KOPT-K1 (cell line): Measurements from ENCODE around the gene CHST3.

Experiments used
- H3K27ac ChIP-seq: fragments of 200-600 bp; sonication (generic); 2 replicates; pipeline ENCODE4 v1.5.1; 2016; ENCODE audit warnings: antibody characterized with exemption, mild to moderate bottlenecking, low read depth, low read length; ENCODE audit not compliant: poor library complexity, severe bottlenecking
- H3K36me3 ChIP-seq: fragments of 200-600 bp; sonication (generic); 2 replicates; pipeline ENCODE4 v1.5.1; 2017; ENCODE audit warnings: antibody characterized with exemption, mild to moderate bottlenecking, low read length, moderate library complexity; ENCODE audit not compliant: insufficient read depth
- H3K9me3 ChIP-seq: fragments of 200-600 bp; sonication (generic); 2 replicates; pipeline ENCODE4 v1.5.1; 2017; ENCODE audit warnings: antibody characterized with exemption, low read length, mild to moderate bottlenecking; ENCODE audit not compliant: insufficient read depth, poor library complexity, severe bottlenecking

CHST3 gene

GRCh38 chr10:72049472-72049871 lies 85.3 kb downstream of the CHST3 start:
- H3K36me3 ChIP-seq: no peaks in the 10 kb centered on the region
- peaks cover 5% of the 10 kb centered on the region for H3K9me3 ChIP-seq
- no peak overlapping the region for H3K27ac ChIP-seq

GRCh38 chr10:72049969-72050781 lies 86.0 kb downstream of the CHST3 start:
- H3K27ac ChIP-seq: no peak overlapping the region
- H3K36me3 ChIP-seq: no peaks in the 10 kb centered on the region
- peaks cover 5% of the 10 kb centered on the region for H3K9me3 ChIP-seq

- Histone ChIP-seq H3K9me3 (peaks cover 5% of the 10 kb centered on the region), H3K36me3 (no peaks in the 10 kb centered on the region), H3K27ac (no peak overlapping the region)
Observed at GRCh38 chr10:72050873-72051272, 86.7 kb downstream of the CHST3 start.

GRCh38 chr10:72053690-72054089 lies 89.5 kb downstream of the CHST3 start:
- Histone ChIP-seq H3K9me3 (peaks cover 5% of the 10 kb centered on the region), H3K27ac (no peak overlapping the region), H3K36me3 (no peaks in the 10 kb centered on the region)

GRCh38 chr10:72056113-72056512 lies 91.9 kb downstream of the CHST3 start:
- Histone ChIP-seq H3K9me3 (no peaks in the 10 kb centered on the region), H3K27ac (no peak overlapping the region), H3K36me3 (no peaks in the 10 kb centered on the region)

- no peaks in the 10 kb centered on the region for H3K36me3 ChIP-seq
- H3K27ac ChIP-seq: no peak overlapping the region
- no peaks in the 10 kb centered on the region for H3K9me3 ChIP-seq
Observed at GRCh38 chr10:72056932-72057751, 92.9 kb downstream of the CHST3 start.

- H3K9me3 ChIP-seq: no peaks in the 10 kb centered on the region
- no peak overlapping the region for H3K27ac ChIP-seq
- H3K36me3 ChIP-seq: no peaks in the 10 kb centered on the region
Observed at GRCh38 chr10:72058347-72058898, 94.2 kb downstream of the CHST3 start.

GRCh38 chr10:72058989-72059842 lies 95.0 kb downstream of the CHST3 start:
- Histone ChIP-seq H3K9me3 (no peaks in the 10 kb centered on the region), H3K27ac (no peak overlapping the region), H3K36me3 (no peaks in the 10 kb centered on the region)

GRCh38 chr10:72059843-72060822 lies 95.9 kb downstream of the CHST3 start:
- H3K36me3 ChIP-seq: no peaks in the 10 kb centered on the region
- H3K27ac ChIP-seq: no peak overlapping the region
- H3K9me3 ChIP-seq: no peaks in the 10 kb centered on the region

GRCh38 chr10:72061491-72061890 lies 97.3 kb downstream of the CHST3 start:
- Histone ChIP-seq H3K27ac (no peak overlapping the region), H3K9me3 (no peaks in the 10 kb centered on the region), H3K36me3 (no peaks in the 10 kb centered on the region)

GRCh38 chr10:72061930-72062329 lies 97.7 kb downstream of the CHST3 start:
- no peak overlapping the region for H3K27ac ChIP-seq
- H3K36me3 ChIP-seq: no peaks in the 10 kb centered on the region
- H3K9me3 ChIP-seq: no peaks in the 10 kb centered on the region

- Histone ChIP-seq H3K27ac (no peak overlapping the region), H3K9me3 (no peaks in the 10 kb centered on the region), H3K36me3 (no peaks in the 10 kb centered on the region)
Observed at GRCh38 chr10:72062382-72062781, 98.2 kb downstream of the CHST3 start.
